GM12878 (cell line): ENCODE results near the gene CELF2. TPM values are rescaled to one million over a fixed set of nuclear protein-coding genes. Genes with fewer than 3 reads are reported as not detected.

Experiments
- ATAC-seq: fragments of 200-7000 bp; cut with Tn5 transposase; 3 replicates; pipeline ENCODE4 v1.9.1; 2020; ENCODE audit warnings: mild to moderate bottlenecking, moderate library complexity
- BruUV-seq: library from RNA; stranded (reverse); fragments of 400-500 nt; replicated peaks from 2 replicates; lab custom pipeline; 2021; lab: Mats Ljungman, UMichigan
- CTCF ChIA-PET: fragments of 300-600 bp; sonication (Branson Sonifier 250); formaldehyde crosslinking; extraction: SDS; loops from one replicate; lab custom pipeline; 2021; ENCODE audit warnings: inconsistent platforms; lab: Yijun Ruan, JAX
- POLR2A ChIA-PET: fragments of 350-600 bp; formaldehyde crosslinking; extraction: SDS; loops from one replicate; lab custom pipeline; 2021; ENCODE audit warnings: inconsistent platforms; lab: Charles Lee
- RAD21 ChIA-PET: fragments of 300-600 bp; sonication (Branson Sonifier 250); formaldehyde crosslinking; loops from one replicate; lab custom pipeline; 2023; ENCODE audit warnings: antibody characterized with exemption; ENCODE audit not compliant: unreplicated experiment; lab: Charles Lee
- SMC1A ChIA-PET: fragments of 300-600 bp; sonication (Branson Sonifier 250); formaldehyde crosslinking; loops from one replicate; lab custom pipeline; 2023; ENCODE audit not compliant: unreplicated experiment, uncharacterized antibody; lab: Charles Lee
- DNase-seq: peaks from one replicate; pipeline ENCODE4 v3.0.0-alpha.2; 2011; ENCODE audit warnings: low read depth, low spot score
- FAIRE-seq: peaks from 3 replicates; lab custom pipeline; 2011; peaks lifted over from hg19 to GRCh38; lab: Jason Lieb, UNC
- H2AFZ ChIP-seq: 2 replicates; pipeline ENCODE4 v1.6.0; 2011; ENCODE audit warnings: low read depth, low read length, control low read depth; ENCODE audit not compliant: control insufficient read depth
- H3K27ac ChIP-seq: 2 replicates; pipeline ENCODE4 v1.5.1; 2011; ENCODE audit warnings: control low read depth; ENCODE audit not compliant: control insufficient read depth, insufficient read depth
- H3K27me3 ChIP-seq, 2 experiments: replicated peaks in 1 of 2; 2 replicates each; pipeline versions ENCODE4 v1.6.0 to v1.6.1; 2011; ENCODE audit warnings: low read length in 1 of 2; ENCODE audit not compliant: control insufficient read depth in 2 of 2, insufficient read depth in 2 of 2
- H3K36me3 ChIP-seq, 2 experiments: 2 replicates each; pipeline ENCODE4 v1.5.1; 2011; ENCODE audit warnings: low read length in 1 of 2; ENCODE audit not compliant: control insufficient read depth in 2 of 2, insufficient read depth in 2 of 2
- H3K4me1 ChIP-seq: 2 replicates; pipeline ENCODE4 v1.6.1; 2011; ENCODE audit warnings: mild to moderate bottlenecking, low read length, moderate library complexity, mixed read lengths; ENCODE audit not compliant: control insufficient read depth, insufficient read depth
- H3K4me2 ChIP-seq: 2 replicates; pipeline ENCODE4 v1.6.0; 2011; ENCODE audit warnings: control low read depth; ENCODE audit not compliant: control insufficient read depth, insufficient read depth
- H3K4me3 ChIP-seq: fragments of 200-600 bp; sonication (generic); 2 replicates; pipeline ENCODE4 v1.5.1; 2016
- H3K79me2 ChIP-seq: 2 replicates; pipeline ENCODE4 v1.6.0; 2011; ENCODE audit warnings: low read length; ENCODE audit not compliant: control insufficient read depth, insufficient read depth
- H3K9ac ChIP-seq: 2 replicates; pipeline ENCODE4 v1.8.0; 2011; ENCODE audit warnings: low read length, control low read depth, mixed read lengths; ENCODE audit not compliant: control insufficient read depth, insufficient read depth
- H3K9me3 ChIP-seq: replicated peaks from 3 replicates; pipeline ENCODE4 v1.5.1; 2011; ENCODE audit warnings: mild to moderate bottlenecking, low read length; ENCODE audit not compliant: control insufficient read depth, insufficient read depth
- H4K20me1 ChIP-seq: 2 replicates; pipeline ENCODE4 v1.6.0; 2011; ENCODE audit not compliant: control insufficient read depth, insufficient read depth
- DPF2 ChIP-seq: fragments of 450-650 bp; IDR thresholded peaks from 2 replicates; pipeline ENCODE4 v1.6.1; 2017; ENCODE audit warnings: mild to moderate bottlenecking
- GATAD2B ChIP-seq: fragments of 450-650 bp; conservative IDR thresholded peaks from 2 replicates; pipeline ENCODE4 v1.6.1; 2017; ENCODE audit warnings: low read depth, mild to moderate bottlenecking, moderate library complexity
- MXI1 ChIP-seq: fragments of 150-350 bp; IDR thresholded peaks from 2 replicates; pipeline ENCODE4 v1.6.1; 2011; ENCODE audit warnings: low read depth, mild to moderate bottlenecking, inconsistent platforms, low read length, improper control_type of control experiment
- MYC ChIP-seq: IDR thresholded peaks from 2 replicates; pipeline ENCODE4 v1.6.1; 2011; ENCODE audit warnings: mild to moderate bottlenecking, low read length, moderate library complexity, inconsistent platforms; ENCODE audit not compliant: insufficient read depth, insufficient replicate concordance, insufficient read length, severe bottlenecking
- PML ChIP-seq: IDR thresholded peaks from 2 replicates; pipeline ENCODE4 v1.6.1; 2012; ENCODE audit warnings: low read length, inconsistent platforms
- POLR2AphosphoS5 ChIP-seq: IDR thresholded peaks from 2 replicates; pipeline ENCODE4 v1.6.1; 2011; ENCODE audit warnings: mild to moderate bottlenecking, low read length, inconsistent platforms
- SP1 ChIP-seq: IDR thresholded peaks from one replicate; pipeline ENCODE4 v1.6.1; 2011; ENCODE audit warnings: low read depth, low read length
- SUPT20H ChIP-seq: IDR thresholded peaks from 2 replicates; pipeline ENCODE4 v1.6.1; 2011; ENCODE audit warnings: low read depth, mild to moderate bottlenecking, low read length, moderate library complexity, borderline replicate concordance; ENCODE audit not compliant: control insufficient read depth
- TAF1 ChIP-seq: IDR thresholded peaks from 2 replicates; pipeline ENCODE4 v1.6.1; 2011; ENCODE audit warnings: mild to moderate bottlenecking, low read depth, low read length, borderline replicate concordance
- TARDBP ChIP-seq: IDR thresholded peaks from 2 replicates; pipeline ENCODE4 v1.6.1; 2016; ENCODE audit warnings: borderline replicate concordance
- ZNF217 ChIP-seq: fragments of 450-650 bp; IDR thresholded peaks from 2 replicates; pipeline ENCODE4 v1.6.1; 2017; ENCODE audit warnings: antibody characterized with exemption, mild to moderate bottlenecking
- WGBS: methylation state at CpG from one replicate; pipeline ENCODE4 v1.1.6; 2016; ENCODE audit warnings: low lambda C conversion rate; ENCODE audit not compliant: insufficient replicate concordance, insufficient coverage; ENCODE audit errors: missing lambda C conversion rate; 5-methylcytosine and 5-hydroxymethylcytosine counted together
- in situ Hi-C: fragments of 300-500 bp; cut with MboI; formaldehyde crosslinking; loops from 9 replicates; pipeline ENCODE4 v1.14.3; 2018; ENCODE audit warnings: mixed read lengths
- intact Hi-C: fragments of 100-400 bp; cut with micrococcal nuclease; formaldehyde crosslinking; loops from one replicate; pipeline ENCODE4 v1.14.2; 2022; ENCODE audit not compliant: unreplicated experiment
- polyA plus RNA-seq, 11 experiments: library from polyadenylated mRNA; depleted of rRNA in 4 of 11; unstranded in 6 of 11; stranded (reverse) in 5 of 11; fragments of >200 nt; fragmentation: Nextera tagmentation in 4 of 11; fragmentation: Illumina TruSeq in 1 of 11; extraction: Ambion mirVana in 4 of 11; extraction: Trizol in 1 of 11; gene quantifications; 1 replicate in 1 of 11; 2 replicates in 10 of 11; pipeline versions ENCODE4 v1.2.1 to v1.2.3, GENCODE V29; 2011 to 2016; ENCODE audit warnings: inconsistent platforms in 2 of 11, missing spikeins in 2 of 11, low read depth in 1 of 11
- total RNA-seq, 4 experiments: library from RNA; depleted of rRNA in 3 of 4; stranded (reverse); fragments of >200 nt in 3 of 4; fragmentation: Illumina TruSeq in 1 of 4; extraction: Trizol in 1 of 4; gene quantifications; 2 replicates each; pipeline versions ENCODE4 v1.2.1 to v1.2.3, GENCODE V29; 2013 to 2021
- TF ChIP-seq, protein P1 (sequence below): fragments of 450-650 bp; IDR thresholded peaks from 2 replicates; pipeline ENCODE4 v1.6.1; 2018; ENCODE audit warnings: mild to moderate bottlenecking, low read depth, moderate library complexity; ENCODE audit not compliant: partially characterized antibody

Gene CELF2
- total and polyA plus RNA-seq, 10 of the 15 experiments (the other 5 are each of a cell fraction or from before 2014, with no cell fraction given), result 20.8 to 129 (median 86.3) TPM

DNA sequence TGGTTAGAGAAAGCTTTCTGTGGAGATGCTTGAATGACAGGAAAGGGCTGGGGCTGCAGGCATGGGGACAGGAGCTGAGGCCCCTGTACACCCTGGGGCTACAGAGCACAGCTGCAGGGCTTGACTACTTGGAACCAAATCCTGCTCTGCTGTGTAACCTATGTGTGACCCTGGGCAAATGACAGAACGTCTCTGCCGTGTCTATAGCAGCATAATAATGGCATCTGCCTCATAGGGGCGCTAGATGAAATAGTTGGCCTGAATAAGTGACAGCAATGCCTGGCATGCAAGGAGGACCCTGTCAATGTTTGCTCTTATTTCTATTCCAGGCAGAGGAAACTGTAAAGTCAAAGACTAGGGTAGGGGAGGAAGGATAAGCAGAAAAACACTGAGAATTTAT lies 339.8 kb downstream of the CELF2 start (continued):
- TF ChIP-seq, protein P1, sequence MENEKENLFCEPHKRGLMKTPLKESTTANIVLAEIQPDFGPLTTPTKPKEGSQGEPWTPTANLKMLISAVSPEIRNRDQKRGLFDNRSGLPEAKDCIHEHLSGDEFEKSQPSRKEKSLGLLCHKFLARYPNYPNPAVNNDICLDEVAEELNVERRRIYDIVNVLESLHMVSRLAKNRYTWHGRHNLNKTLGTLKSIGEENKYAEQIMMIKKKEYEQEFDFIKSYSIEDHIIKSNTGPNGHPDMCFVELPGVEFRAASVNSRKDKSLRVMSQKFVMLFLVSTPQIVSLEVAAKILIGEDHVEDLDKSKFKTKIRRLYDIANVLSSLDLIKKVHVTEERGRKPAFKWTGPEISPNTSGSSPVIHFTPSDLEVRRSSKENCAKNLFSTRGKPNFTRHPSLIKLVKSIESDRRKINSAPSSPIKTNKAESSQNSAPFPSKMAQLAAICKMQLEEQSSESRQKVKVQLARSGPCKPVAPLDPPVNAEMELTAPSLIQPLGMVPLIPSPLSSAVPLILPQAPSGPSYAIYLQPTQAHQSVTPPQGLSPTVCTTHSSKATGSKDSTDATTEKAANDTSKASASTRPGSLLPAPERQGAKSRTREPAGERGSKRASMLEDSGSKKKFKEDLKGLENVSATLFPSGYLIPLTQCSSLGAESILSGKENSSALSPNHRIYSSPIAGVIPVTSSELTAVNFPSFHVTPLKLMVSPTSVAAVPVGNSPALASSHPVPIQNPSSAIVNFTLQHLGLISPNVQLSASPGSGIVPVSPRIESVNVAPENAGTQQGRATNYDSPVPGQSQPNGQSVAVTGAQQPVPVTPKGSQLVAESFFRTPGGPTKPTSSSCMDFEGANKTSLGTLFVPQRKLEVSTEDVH, result no peak
- TF ChIP-seq GATAD2B, result no peak
- no peak for TF ChIP-seq DPF2
- TF ChIP-seq, all 136 proteins: peak for 0

GRCh38 chr10:11358011-11358410 lies 340.3 kb downstream of the CELF2 start:
- intact Hi-C loops (no loop called here), in situ Hi-C loops (no loop called here)
- no TSS peak for BruUV-seq
- ChIA-PET SMC1A (no interaction called here), RAD21 (no interaction called here), POLR2A (no interaction called here), CTCF (no interaction called here)
- H2AFZ ChIP-seq, result no peak overlapping the region
- no peak overlapping the region for H3K4me2 ChIP-seq
- ATAC-seq, result no peak
- H3K4me1 ChIP-seq, result no peaks in the 10 kb centered on the region
- no peak overlapping the region for H3K9ac ChIP-seq
- no peaks in the 10 kb centered on the region for H3K79me2 ChIP-seq
- no peaks in the 10 kb centered on the region for H3K36me3 ChIP-seq
- H3K4me3 ChIP-seq, result no peak overlapping the region
- H4K20me1 ChIP-seq, result no peaks in the 10 kb centered on the region
- 49% methylated on average over 3 of the region's 3 CpGs for WGBS
- no peak for FAIRE-seq
- no peaks in the 10 kb centered on the region; the same call in 1 of the 3 replicates for H3K9me3 ChIP-seq
- TF ChIP-seq SP1 (no peak), PML (no peak), SUPT20H (no peak), ZNF217 (no peak), POLR2AphosphoS5 (no peak), MYC (no peak), TAF1 (no peak), TARDBP (no peak), MXI1 (no peak)
- no peak for DNase-seq
- no peak overlapping the region for H3K27ac ChIP-seq
- no peaks in the 10 kb centered on the region for H3K27me3 ChIP-seq
